Liver (tissue), 9 donors: ENCODE results near the gene PIEZO2. TPM values are rescaled to one million over a fixed set of nuclear protein-coding genes. Genes with fewer than 3 reads are reported as not detected.

ENCODE experiments used
- DNase-seq: peaks from one replicate; pipeline ENCODE4 v3.0.0-alpha.2; 2017; ENCODE audit warnings: low spot score
- H3K27ac ChIP-seq, 2 donors: one replicate each; pipeline ENCODE4 v1.7.0; 2013; ENCODE audit warnings: inconsistent platforms in 2 of 2, low read length in 2 of 2, control low read depth in 1 of 2, low read depth in 1 of 2, mild to moderate bottlenecking in 1 of 2
- H3K27me3 ChIP-seq, 4 donors: one replicate each; pipeline versions ENCODE4 v1.6.1 to v1.7.0; 2013; ENCODE audit warnings: low read length in 3 of 4, inconsistent platforms in 1 of 4, mild to moderate bottlenecking in 1 of 4, moderate library complexity in 1 of 4; ENCODE audit not compliant: control insufficient read depth in 4 of 4, insufficient read depth in 4 of 4
- H3K36me3 ChIP-seq, 4 donors: one replicate each; pipeline versions ENCODE4 v1.6.1 to v1.7.0; 2013; ENCODE audit warnings: low read length in 3 of 4, mild to moderate bottlenecking in 3 of 4, low read depth in 1 of 4, moderate library complexity in 1 of 4; ENCODE audit not compliant: control insufficient read depth in 4 of 4, insufficient read depth in 3 of 4
- H3K4me1 ChIP-seq, 4 donors: one replicate each; pipeline versions ENCODE4 v1.6.1 to v1.7.0; 2013; ENCODE audit warnings: low read length in 3 of 4, mild to moderate bottlenecking in 3 of 4, moderate library complexity in 1 of 4; ENCODE audit not compliant: control insufficient read depth in 4 of 4, insufficient read depth in 4 of 4
- H3K4me3 ChIP-seq, 3 donors: one replicate each; pipeline versions ENCODE4 v1.6.1 to v1.7.0; 2013; ENCODE audit warnings: low read length in 3 of 3, control low read depth in 1 of 3, low read depth in 1 of 3, mild to moderate bottlenecking in 1 of 3
- H3K9ac ChIP-seq, 2 donors: one replicate each; pipeline ENCODE4 v1.7.0; 2013; ENCODE audit warnings: low read length in 2 of 2, mild to moderate bottlenecking in 2 of 2, moderate library complexity in 2 of 2, control low read depth in 1 of 2, low read depth in 1 of 2
- H3K9me3 ChIP-seq, 4 donors: one replicate each; pipeline versions ENCODE4 v1.6.1 to v1.7.0; 2013; ENCODE audit warnings: low read length in 3 of 4; ENCODE audit not compliant: control insufficient read depth in 4 of 4
- EGR1 ChIP-seq, 2 donors: IDR thresholded peaks; 2 replicates each; pipeline ENCODE4 v1.6.1; 2016 to 2018; ENCODE audit warnings: antibody characterized with exemption in 2 of 2, low read depth in 2 of 2
- FOXA1 ChIP-seq: IDR thresholded peaks from 2 replicates; pipeline ENCODE4 v1.6.1; 2016; ENCODE audit warnings: antibody characterized with exemption
- FOXA2 ChIP-seq: IDR thresholded peaks from 2 replicates; pipeline ENCODE4 v1.6.1; 2016; ENCODE audit warnings: antibody characterized with exemption
- GABPA ChIP-seq, 2 donors: IDR thresholded peaks in 1 of 2; conservative IDR thresholded peaks in 1 of 2; 2 replicates each; pipeline ENCODE4 v1.6.1; 2016; ENCODE audit warnings: antibody characterized with exemption in 2 of 2, mild to moderate bottlenecking in 1 of 2, moderate library complexity in 1 of 2
- HNF4A ChIP-seq, 2 donors: conservative IDR thresholded peaks; 2 replicates each; pipeline ENCODE4 v1.6.1; 2016; ENCODE audit warnings: antibody characterized with exemption in 2 of 2, mild to moderate bottlenecking in 2 of 2
- HNF4G ChIP-seq: IDR thresholded peaks from 2 replicates; pipeline ENCODE4 v1.6.1; 2016; ENCODE audit warnings: antibody characterized with exemption
- JUND ChIP-seq, 2 donors: IDR thresholded peaks; 2 replicates each; pipeline ENCODE4 v1.6.1; 2016; ENCODE audit warnings: antibody characterized with exemption in 2 of 2
- RAD21 ChIP-seq, 2 donors: IDR thresholded peaks; 2 replicates each; pipeline ENCODE4 v1.6.1; 2016; ENCODE audit warnings: antibody characterized with exemption in 2 of 2, mild to moderate bottlenecking in 2 of 2
- RXRA ChIP-seq, 2 donors: IDR thresholded peaks; 2 replicates each; pipeline ENCODE4 v1.6.1; 2017 to 2018; ENCODE audit warnings: antibody characterized with exemption in 2 of 2, mild to moderate bottlenecking in 1 of 2
- SP1 ChIP-seq: IDR thresholded peaks from 2 replicates; pipeline ENCODE4 v1.6.1; 2018; ENCODE audit warnings: antibody characterized with exemption, mild to moderate bottlenecking
- TAF1 ChIP-seq: conservative IDR thresholded peaks from 2 replicates; pipeline ENCODE4 v1.6.1; 2016; ENCODE audit warnings: antibody characterized with exemption, mild to moderate bottlenecking
- YY1 ChIP-seq: IDR thresholded peaks from 2 replicates; pipeline ENCODE4 v1.6.1; 2016; ENCODE audit warnings: antibody characterized with exemption, mild to moderate bottlenecking
- WGBS: extraction: QIAGEN DNeasy Blood & Tissue Kit; methylation state at CpG from one replicate; pipeline ENCODE4 v1.1.7; 2013; 5-methylcytosine and 5-hydroxymethylcytosine counted together
- polyA plus RNA-seq, 2 donors: library from polyadenylated mRNA; stranded (reverse) in 1 of 2; unstranded in 1 of 2; fragments of 200-250 nt in 1 of 2; fragments of >200 nt in 1 of 2; fragmentation: Nextera tagmentation in 1 of 2; extraction: Ambion mirVana in 1 of 2; gene quantifications; one replicate each; pipeline versions ENCODE4 v1.2.1 to v1.2.3, GENCODE V29; 2013 to 2015
- total RNA-seq, 2 donors: library from RNA; depleted of rRNA; stranded (reverse); fragments of >200 nt; gene quantifications; one replicate each; pipeline ENCODE4 v1.2.3, GENCODE V29; 2014
- TF ChIP-seq, protein P1 (sequence below): IDR thresholded peaks from 2 replicates; pipeline ENCODE4 v1.6.1; 2016; ENCODE audit warnings: antibody characterized with exemption
- TF ChIP-seq, protein P2 (sequence below): IDR thresholded peaks from 2 replicates; pipeline ENCODE4 v1.6.1; 2016; ENCODE audit warnings: antibody characterized with exemption
- TF ChIP-seq, protein P3 (sequence below): IDR thresholded peaks from 2 replicates; pipeline ENCODE4 v1.6.1; 2016; ENCODE audit warnings: antibody characterized with exemption, mild to moderate bottlenecking
- TF ChIP-seq, protein P4 (sequence below): IDR thresholded peaks from 2 replicates; pipeline ENCODE4 v1.6.1; 2016; ENCODE audit warnings: antibody characterized with exemption
- TF ChIP-seq, protein P5 (sequence below): fragments of 150-350 bp; IDR thresholded peaks from 2 replicates; pipeline ENCODE4 v1.5.1; 2017; ENCODE audit warnings: improper control_type of control experiment, low read depth, low read length; ENCODE audit not compliant: missing input control
- donor health status: healthy.
- donor health status: healthy.
- donor health status: healthy.
- donor health status: healthy.
- donor health status: healthy.

The PIEZO2 gene
- total and polyA plus RNA-seq, 4 donors: 1.1 to 12.3 (median 4.8) TPM

DNA sequence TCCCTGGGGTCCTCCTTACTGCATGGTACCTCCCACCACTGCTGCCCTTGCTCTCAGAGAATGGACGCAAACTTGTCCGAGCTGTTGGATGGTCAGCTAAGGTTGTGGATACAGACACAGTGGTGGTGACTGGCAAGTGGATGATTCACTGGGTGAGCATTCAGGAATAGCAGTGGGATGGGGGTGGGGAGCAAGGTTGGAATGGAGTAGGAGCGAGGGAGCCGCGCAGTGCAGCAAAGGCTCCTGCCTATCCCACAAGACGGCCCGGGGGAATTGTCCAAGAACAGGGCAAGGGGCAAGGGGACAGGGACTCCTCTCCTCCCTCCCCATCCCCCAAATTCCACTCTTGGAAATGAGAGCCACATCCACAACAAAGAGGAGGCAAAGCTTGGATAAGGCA, 102.2 kb downstream of the PIEZO2 start:
- no peak overlapping the region for H3K4me3 ChIP-seq
- H3K9me3 ChIP-seq: no peaks in the 10 kb centered on the region
- no peak for DNase-seq
- no peaks in the 10 kb centered on the region for H3K36me3 ChIP-seq
- WGBS: 94% methylated on average over 7 of the region's 7 CpGs
- peaks cover 0 to 16% (median 6%) of the 10 kb centered on the region in 4 donors for H3K4me1 ChIP-seq
- H3K9ac ChIP-seq: no peak overlapping the region
- H3K27me3 ChIP-seq: no peaks in the 10 kb centered on the region
- H3K27ac ChIP-seq: no peak overlapping the region
- no peak for TF ChIP-seq SP1
- TF ChIP-seq, protein P1, sequence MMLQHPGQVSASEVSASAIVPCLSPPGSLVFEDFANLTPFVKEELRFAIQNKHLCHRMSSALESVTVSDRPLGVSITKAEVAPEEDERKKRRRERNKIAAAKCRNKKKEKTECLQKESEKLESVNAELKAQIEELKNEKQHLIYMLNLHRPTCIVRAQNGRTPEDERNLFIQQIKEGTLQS: no peak
- TF ChIP-seq GABPA (IDR thresholded peaks at IDR 0.05 in 1 of 2, conservative IDR thresholded peaks at IDR 0.05 in 1 of 2): no peak
- no peak for TF ChIP-seq FOXA2
- no peak for TF ChIP-seq YY1
- TF ChIP-seq, protein P2, sequence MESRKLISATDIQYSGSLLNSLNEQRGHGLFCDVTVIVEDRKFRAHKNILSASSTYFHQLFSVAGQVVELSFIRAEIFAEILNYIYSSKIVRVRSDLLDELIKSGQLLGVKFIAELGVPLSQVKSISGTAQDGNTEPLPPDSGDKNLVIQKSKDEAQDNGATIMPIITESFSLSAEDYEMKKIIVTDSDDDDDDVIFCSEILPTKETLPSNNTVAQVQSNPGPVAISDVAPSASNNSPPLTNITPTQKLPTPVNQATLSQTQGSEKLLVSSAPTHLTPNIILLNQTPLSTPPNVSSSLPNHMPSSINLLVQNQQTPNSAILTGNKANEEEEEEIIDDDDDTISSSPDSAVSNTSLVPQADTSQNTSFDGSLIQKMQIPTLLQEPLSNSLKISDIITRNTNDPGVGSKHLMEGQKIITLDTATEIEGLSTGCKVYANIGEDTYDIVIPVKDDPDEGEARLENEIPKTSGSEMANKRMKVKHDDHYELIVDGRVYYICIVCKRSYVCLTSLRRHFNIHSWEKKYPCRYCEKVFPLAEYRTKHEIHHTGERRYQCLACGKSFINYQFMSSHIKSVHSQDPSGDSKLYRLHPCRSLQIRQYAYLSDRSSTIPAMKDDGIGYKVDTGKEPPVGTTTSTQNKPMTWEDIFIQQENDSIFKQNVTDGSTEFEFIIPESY: no peak
- no peak for TF ChIP-seq JUND (IDR thresholded peaks at IDR 0.05)
- no peak for TF ChIP-seq HNF4A (conservative IDR thresholded peaks at IDR 0.05)
- no peak for TF ChIP-seq FOXA1
- TF ChIP-seq, protein P3, sequence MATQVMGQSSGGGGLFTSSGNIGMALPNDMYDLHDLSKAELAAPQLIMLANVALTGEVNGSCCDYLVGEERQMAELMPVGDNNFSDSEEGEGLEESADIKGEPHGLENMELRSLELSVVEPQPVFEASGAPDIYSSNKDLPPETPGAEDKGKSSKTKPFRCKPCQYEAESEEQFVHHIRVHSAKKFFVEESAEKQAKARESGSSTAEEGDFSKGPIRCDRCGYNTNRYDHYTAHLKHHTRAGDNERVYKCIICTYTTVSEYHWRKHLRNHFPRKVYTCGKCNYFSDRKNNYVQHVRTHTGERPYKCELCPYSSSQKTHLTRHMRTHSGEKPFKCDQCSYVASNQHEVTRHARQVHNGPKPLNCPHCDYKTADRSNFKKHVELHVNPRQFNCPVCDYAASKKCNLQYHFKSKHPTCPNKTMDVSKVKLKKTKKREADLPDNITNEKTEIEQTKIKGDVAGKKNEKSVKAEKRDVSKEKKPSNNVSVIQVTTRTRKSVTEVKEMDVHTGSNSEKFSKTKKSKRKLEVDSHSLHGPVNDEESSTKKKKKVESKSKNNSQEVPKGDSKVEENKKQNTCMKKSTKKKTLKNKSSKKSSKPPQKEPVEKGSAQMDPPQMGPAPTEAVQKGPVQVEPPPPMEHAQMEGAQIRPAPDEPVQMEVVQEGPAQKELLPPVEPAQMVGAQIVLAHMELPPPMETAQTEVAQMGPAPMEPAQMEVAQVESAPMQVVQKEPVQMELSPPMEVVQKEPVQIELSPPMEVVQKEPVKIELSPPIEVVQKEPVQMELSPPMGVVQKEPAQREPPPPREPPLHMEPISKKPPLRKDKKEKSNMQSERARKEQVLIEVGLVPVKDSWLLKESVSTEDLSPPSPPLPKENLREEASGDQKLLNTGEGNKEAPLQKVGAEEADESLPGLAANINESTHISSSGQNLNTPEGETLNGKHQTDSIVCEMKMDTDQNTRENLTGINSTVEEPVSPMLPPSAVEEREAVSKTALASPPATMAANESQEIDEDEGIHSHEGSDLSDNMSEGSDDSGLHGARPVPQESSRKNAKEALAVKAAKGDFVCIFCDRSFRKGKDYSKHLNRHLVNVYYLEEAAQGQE: no peak
- TF ChIP-seq RAD21 (IDR thresholded peaks at IDR 0.05): no peak
- TF ChIP-seq, protein P4, sequence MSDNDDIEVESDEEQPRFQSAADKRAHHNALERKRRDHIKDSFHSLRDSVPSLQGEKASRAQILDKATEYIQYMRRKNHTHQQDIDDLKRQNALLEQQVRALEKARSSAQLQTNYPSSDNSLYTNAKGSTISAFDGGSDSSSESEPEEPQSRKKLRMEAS: no peak
- TF ChIP-seq RXRA (IDR thresholded peaks at IDR 0.05): no peak
- TF ChIP-seq, protein P5, sequence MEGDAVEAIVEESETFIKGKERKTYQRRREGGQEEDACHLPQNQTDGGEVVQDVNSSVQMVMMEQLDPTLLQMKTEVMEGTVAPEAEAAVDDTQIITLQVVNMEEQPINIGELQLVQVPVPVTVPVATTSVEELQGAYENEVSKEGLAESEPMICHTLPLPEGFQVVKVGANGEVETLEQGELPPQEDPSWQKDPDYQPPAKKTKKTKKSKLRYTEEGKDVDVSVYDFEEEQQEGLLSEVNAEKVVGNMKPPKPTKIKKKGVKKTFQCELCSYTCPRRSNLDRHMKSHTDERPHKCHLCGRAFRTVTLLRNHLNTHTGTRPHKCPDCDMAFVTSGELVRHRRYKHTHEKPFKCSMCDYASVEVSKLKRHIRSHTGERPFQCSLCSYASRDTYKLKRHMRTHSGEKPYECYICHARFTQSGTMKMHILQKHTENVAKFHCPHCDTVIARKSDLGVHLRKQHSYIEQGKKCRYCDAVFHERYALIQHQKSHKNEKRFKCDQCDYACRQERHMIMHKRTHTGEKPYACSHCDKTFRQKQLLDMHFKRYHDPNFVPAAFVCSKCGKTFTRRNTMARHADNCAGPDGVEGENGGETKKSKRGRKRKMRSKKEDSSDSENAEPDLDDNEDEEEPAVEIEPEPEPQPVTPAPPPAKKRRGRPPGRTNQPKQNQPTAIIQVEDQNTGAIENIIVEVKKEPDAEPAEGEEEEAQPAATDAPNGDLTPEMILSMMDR: no peak
- TF ChIP-seq TAF1: no peak
- no peak for TF ChIP-seq EGR1 (IDR thresholded peaks at IDR 0.05; ENCODE audit: low read depth in 2 of 2)
- no peak for TF ChIP-seq HNF4G

DNA sequence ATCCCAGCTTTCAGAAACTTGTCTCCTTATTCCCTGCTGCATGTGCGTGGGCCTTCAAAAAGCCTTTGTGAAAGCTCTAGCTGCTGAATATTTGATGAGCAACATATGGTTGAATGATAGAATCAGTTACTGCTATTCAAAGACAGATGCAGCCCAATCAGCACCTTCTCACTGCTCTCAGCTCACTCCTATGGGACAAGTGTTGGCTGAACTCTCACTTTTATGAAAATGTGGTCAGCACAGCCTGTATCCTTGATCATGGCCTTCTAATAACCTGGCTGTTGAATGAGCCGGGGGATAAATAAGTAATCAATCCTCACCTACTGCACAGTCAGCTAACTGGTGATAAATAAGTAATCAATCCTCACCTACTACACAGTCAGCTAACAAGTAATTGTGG, 103.2 kb downstream of the PIEZO2 start:
- Histone ChIP-seq H3K9ac (no peak overlapping the region), H3K9me3 (no peaks in the 10 kb centered on the region), H3K27ac (no peak overlapping the region), H3K4me3 (no peak overlapping the region), H3K4me1 (peaks cover 0 to 17% (median 6%) of the 10 kb centered on the region in 4 donors), H3K27me3 (no peaks in the 10 kb centered on the region), H3K36me3 (no peaks in the 10 kb centered on the region)
- DNase-seq: no peak
- 98% methylated on average over 2 of the region's 2 CpGs for WGBS
- TF ChIP-seq GABPA (IDR thresholded peaks at IDR 0.05 in 1 of 2, conservative IDR thresholded peaks at IDR 0.05 in 1 of 2): no peak
- no peak for TF ChIP-seq RAD21 (IDR thresholded peaks at IDR 0.05)
- no peak for TF ChIP-seq RXRA (IDR thresholded peaks at IDR 0.05)
- no peak for TF ChIP-seq TAF1
- TF ChIP-seq HNF4A (conservative IDR thresholded peaks at IDR 0.05): no peak
- TF ChIP-seq, protein P1: no peak
- TF ChIP-seq HNF4G: no peak
- TF ChIP-seq FOXA1: no peak
- TF ChIP-seq, protein P5: no peak
- TF ChIP-seq FOXA2: no peak
- TF ChIP-seq, protein P4: no peak
